Activated T-cell treated with anti-CD3 and anti-CD28 coated beads for 48 hours (primary cell): ENCODE measurements around the gene CHRNB2.
A peak's percentile ranks its signal among the peaks of the same experiment; 100 is the strongest.
"Not testable (repeated sequence)": the region's sequence is repeated elsewhere in the genome, so short reads cannot be mapped to it uniquely, and the experiment has no call there.

ENCODE experiments used
- DNase-seq: peaks from one replicate; pipeline ENCODE4 v3.0.0-alpha.2; 2020; ENCODE audit warnings: low read depth

Gene CHRNB2

GRCh38 chr1:154567386-154568156 is at the start of gene CHRNB2:
TSS of gene CHRNB2 (plus strand) at chr1:154567778. CDS start at chr1:154568045, 267 bp downstream.
- peak; percentile 69 for DNase-seq

DNA sequence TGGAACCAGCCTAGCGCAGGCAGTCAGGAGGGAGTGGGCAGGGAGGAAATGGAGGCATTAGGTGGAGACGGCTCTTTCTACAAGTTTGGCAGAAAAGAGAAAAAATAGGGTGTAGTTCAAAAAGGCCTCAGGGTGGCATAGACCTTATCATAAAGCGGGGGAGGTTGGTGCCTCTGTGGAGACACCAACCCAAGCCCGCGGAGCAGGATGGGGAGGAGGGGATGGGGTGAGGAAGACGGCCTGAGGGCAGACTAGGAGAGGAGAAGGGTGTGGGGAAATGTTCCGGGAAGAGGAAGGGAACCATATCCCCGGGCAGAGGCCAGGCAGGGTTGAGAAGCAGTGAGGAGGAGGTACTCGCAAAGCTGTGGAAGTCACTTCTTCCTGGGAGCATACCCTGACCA is 48.0 kb upstream of the CHRNB2 start:
- no peak for DNase-seq

DNA sequence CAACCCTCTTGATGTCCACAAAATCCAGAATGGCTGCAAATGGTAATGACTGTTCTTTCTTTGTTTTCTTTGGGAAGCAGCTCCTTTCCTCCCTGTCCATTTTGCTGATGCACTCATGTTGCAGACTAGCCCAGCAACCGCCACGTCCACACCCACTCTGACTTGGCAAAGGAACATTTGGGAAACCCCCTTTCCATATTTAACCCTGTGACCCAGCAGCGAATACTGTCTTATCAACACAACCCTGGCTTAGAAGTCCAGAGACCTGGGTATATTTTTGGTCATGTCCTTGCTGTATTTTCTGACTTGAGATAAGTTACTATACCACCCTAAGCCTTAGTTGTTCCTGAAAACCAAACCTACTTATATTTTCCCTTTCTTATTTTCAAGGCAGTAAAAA is 47.2 kb upstream of the CHRNB2 start:
- DNase-seq = no peak

GRCh38 chr1:154521695-154522094 is 45.9 kb upstream of the CHRNB2 start:
- no peak for DNase-seq

- DNase-seq = no peak
Observed at GRCh38 chr1:154524881-154525280, 42.7 kb upstream of the CHRNB2 start.

- no peak for DNase-seq
Observed at GRCh38 chr1:154527192-154527591, 40.4 kb upstream of the CHRNB2 start.

DNA sequence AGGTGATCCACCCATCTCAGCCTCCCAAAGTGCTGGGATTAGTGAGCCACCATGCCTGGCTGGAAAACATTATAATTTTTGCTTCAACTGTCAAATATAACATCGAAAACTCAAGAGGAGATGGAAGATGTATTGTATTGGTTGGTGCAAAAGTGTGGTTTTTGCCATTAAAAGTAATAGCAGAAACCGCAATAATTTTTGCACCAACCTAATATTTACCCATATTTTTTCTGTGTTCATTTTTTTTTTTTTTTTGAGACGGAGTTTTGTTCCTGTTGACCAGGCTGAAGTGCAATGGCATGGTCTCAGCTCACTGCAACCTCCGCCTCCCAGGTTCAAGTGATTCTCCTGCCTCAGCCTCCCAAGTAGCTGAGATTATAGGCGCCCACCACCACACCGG is 38.3 kb upstream of the CHRNB2 start:
- no peak for DNase-seq

GRCh38 chr1:154531950-154532349 is 35.6 kb upstream of the CHRNB2 start:
- DNase-seq = not testable (repeated sequence)

GRCh38 chr1:154533952-154534844 is 33.4 kb upstream of the CHRNB2 start:
- DNase-seq = no peak

GRCh38 chr1:154536570-154536969 is 31.0 kb upstream of the CHRNB2 start:
- DNase-seq = no peak

DNA sequence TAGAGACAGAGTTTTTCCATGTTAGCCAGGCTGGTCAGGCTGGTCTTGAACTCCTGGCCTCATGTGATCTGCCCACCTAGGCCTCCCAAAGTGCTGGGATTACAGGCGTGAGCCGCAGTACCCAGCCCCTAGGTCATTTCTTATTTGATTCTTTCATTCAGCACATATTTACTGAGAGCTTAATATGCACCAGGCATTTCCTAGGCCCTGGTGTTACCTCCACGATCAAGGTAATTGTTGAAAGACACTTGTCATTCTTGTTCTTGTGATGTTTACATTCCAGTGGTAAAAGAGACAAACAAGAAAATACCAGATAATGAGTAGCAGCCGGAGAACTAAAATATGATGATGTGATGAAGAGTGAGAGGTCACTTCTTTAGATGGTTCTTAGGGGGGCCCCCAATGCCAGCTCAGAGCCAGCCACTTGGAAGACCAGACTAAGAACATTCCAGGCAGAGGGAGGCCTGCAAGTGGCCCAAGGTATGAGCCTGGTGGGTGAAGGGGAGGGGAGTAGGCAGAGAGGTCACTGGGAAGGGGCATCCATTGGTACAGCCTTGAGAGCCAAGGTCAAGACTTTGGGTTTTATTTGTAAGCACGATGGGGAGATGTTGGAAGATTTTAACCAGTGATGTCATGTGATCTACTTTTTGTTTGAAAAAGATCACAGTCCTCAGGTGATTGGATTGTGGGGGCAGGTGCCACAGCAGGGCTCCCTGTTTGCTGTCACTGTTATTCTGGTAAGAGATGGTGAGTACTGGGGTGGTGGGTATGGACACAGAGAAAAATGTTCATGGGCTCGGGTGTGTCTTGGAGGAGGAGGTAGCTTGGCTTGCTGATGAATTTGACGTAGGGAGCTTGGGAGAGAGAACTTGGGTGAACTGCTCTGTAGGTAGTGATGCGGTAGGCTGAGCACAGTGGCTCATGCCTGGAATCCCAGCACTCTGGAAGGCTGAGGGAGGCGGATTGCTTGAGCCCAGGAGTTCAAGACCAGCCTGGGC is 27.8 kb upstream of the CHRNB2 start:
- DNase-seq = no peak

DNA sequence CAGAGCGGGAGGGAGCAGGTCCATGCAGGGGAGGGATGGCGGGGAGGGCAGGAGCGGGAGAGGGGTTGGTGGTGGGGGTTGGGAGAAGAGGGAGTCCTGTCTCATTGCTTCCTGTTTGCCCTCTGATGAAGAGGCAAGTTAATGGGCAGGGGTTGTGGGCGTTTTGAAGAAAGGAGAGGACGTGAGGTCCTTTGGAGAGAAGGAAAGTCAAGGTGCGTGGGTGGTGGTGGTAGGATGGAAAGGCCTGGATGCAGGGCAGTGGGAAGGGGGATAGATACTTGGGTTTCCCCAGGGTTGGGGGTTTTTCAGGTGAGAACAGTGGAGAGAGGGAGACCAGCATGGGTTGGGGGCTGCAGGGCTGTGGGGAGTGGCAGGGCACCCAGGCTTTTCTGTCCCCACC is 26.3 kb upstream of the CHRNB2 start:
- DNase-seq = no peak

- peak; percentile 63 for DNase-seq
Observed at GRCh38 chr1:154546264-154547063, 21.1 kb upstream of the CHRNB2 start.

DNA sequence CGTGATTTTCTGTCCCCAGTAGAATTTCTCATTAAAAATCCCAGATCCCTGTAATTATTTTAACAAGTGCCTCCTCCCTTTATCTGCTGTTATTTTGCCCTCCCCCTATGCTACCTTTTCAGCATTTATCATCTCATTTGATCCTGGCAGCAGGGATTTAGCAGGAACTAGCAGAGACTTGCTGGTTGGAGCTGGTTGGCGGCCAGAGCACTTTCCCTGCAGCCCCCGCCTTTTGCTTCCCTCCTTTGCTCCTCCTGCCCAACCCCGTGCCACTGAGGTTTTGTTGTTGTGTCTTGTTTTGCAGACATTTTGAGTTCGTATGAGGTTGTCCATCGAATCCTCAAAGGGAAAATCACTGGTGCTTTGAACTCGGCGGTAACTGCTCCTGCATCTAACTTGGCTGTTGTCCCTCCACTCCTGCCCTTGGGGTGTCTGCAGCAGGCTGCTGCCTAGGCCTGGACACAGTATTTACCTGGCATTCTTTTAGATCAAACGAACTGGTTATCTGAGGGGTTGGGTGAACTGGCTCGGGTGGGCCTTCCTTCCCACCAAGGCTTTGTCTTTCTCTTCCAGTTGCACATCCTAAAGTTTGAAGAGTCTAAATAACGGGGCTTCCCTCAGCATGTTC is 20.4 kb upstream of the CHRNB2 start:
- DNase-seq = no peak

- no peak for DNase-seq
Observed at GRCh38 chr1:154548028-154548427, 19.6 kb upstream of the CHRNB2 start.

DNA sequence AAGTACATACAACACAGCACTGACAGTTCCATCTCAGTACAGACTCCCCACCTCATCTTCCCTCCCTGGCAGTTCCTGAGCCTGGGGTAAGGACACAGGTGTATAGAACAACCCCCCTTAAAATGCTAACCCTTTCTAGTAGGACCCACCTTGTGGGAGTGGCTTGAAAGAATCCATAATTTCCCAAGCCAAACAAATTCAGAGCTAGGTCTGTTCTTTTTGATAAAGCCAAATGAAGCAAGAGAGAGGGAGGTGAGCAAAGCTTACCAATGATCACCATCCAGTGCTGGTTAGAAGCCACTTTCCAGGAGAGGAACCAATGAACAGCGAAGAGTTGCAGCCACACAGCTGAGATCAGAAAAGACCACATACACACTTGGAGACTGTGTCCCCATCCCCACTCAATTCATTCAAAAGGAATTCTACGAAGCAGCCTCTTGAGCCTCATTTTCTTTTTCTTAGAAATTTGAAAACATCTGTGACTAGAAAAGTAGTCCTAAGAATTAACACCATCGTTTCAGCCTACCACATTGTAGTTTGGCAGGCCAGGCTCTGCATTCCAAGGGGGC is 18.3 kb upstream of the CHRNB2 start:
- DNase-seq = no peak

DNA sequence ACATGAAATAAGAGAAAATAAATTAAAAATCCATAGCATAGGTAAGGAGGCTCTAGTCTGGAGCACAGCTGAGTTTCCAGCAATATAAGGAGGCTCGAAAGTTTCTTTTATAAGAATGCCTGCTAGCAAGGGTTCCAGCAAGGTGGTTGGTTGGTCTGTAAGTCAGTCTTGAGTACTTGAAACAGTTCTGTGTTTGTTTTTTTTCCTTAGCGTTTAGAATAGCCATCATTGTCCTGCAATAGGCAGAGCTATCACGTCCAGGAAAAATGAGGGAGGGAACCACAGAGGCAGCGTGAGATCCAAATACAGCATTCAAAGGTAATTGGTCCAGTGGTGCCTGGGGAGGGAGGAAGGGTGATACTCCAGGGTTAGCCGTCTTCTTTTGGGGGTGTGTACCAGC is 17.5 kb upstream of the CHRNB2 start:
- no peak for DNase-seq

DNA sequence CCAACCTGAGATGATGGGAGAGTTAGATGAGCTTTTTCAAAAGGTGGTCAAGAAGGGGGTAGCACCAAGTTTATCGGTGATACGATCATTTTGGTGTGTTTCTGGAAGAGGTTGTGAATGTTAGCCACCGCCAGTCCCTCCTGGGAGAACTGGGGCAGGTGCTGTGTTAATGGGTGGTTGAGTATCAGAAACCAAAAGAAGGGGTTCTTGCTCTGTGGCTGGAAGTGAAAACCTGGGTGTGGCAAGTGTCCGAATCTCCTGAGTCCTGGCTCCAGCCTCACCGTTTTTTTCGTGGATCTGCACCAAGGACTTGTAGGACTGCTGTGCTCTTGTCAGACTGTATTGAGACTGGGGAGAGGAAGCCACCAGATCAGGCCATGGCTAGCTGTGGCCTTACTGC is 16.9 kb upstream of the CHRNB2 start:
- no peak for DNase-seq

DNA sequence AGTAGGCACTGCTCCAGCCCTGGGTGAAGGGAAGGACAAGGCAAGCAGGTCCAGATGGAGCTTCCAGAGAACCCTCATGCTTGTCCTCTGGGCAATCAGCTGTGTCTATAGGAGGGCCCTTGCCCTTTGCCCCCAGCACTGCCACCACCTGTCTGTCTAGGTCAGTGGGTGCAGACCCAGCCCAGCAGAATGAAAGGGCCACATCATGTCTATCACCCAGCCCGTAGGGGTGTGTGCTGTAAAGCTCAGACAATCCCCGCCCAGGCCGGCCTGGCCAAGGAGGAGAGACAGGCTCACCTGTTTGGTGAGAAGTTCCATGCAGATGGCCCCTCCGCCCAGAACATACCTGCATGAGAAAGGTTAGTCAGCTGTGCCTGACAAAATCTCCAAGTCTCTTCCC is 16.1 kb upstream of the CHRNB2 start:
- no peak for DNase-seq

DNA sequence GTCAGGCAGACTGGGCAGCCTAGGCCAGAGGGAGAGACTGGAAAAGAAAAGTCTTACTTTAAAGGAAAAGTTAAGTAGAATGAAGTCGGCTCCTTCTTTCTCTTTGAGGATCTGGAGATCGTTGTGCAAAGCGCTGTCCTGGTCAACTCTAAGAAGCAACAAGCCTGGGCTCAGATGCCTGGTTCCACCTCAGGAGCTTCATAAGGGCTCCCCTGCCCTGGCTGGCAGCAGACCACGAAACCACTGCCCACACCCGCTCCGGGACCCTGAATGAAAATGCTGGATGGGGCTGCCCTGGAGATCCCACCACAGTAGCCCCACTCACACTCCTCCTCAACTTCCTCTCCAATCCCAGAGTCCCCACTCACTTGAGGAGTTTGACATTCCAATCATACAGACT is 15.5 kb upstream of the CHRNB2 start:
- no peak for DNase-seq
